ENCODE measurements around the gene TXNDC15.
"Not testable (repeated sequence)": the region's sequence is repeated elsewhere in the genome, so short reads cannot be mapped to it uniquely, and the experiment has no call there.

Gene TXNDC15

GRCh38 chr5:134873987-134874830, at the start of gene TXNDC15:
Gene TXNDC15 (plus strand): TSS chr5:134874371. CDS start chr5:134874428, 57 bp downstream.
- DNase-seq (ENCODE audit: low read depth) = peak; percentile 51

- DNase-seq (ENCODE audit: low read depth) = no peak
These were observed 49.5 kb upstream of the TXNDC15 start for GRCh38 chr5:134824681-134825080.

- DNase-seq (ENCODE audit: low read depth) = no peak
These were observed 49.0 kb upstream of the TXNDC15 start for GRCh38 chr5:134825212-134825611.

GRCh38 chr5:134833340-134834032, 40.7 kb upstream of the TXNDC15 start:
- DNase-seq (ENCODE audit: low read depth) = no peak

- DNase-seq (ENCODE audit: low read depth) = no peak
These were observed 38.5 kb upstream of the TXNDC15 start for GRCh38 chr5:134835623-134836022.

- DNase-seq (ENCODE audit: low read depth) = no peak
These were observed 36.5 kb upstream of the TXNDC15 start for GRCh38 chr5:134837530-134838181.

- not testable (repeated sequence) for DNase-seq (ENCODE audit: low read depth)
These were observed 35.8 kb upstream of the TXNDC15 start for GRCh38 chr5:134838361-134838760.

GRCh38 chr5:134840811-134841210, 33.4 kb upstream of the TXNDC15 start:
- no peak for DNase-seq (ENCODE audit: low read depth)

- DNase-seq (ENCODE audit: low read depth) = no peak
These were observed 29.9 kb upstream of the TXNDC15 start for GRCh38 chr5:134844252-134844651.

- DNase-seq (ENCODE audit: low read depth) = no peak
These were observed 28.8 kb upstream of the TXNDC15 start for GRCh38 chr5:134845335-134845851.

- DNase-seq (ENCODE audit: low read depth) = peak; percentile 81
These were observed 28.1 kb upstream of the TXNDC15 start, which contains the start of gene C5orf24 for GRCh38 chr5:134845852-134846640. Gene C5orf24 (plus strand): TSS chr5:134845968. CDS start chr5:134854901, 8,933 bp downstream.

GRCh38 chr5:134846641-134846960, 27.6 kb upstream of the TXNDC15 start:
- DNase-seq (ENCODE audit: low read depth) = no peak

GRCh38 chr5:134849434-134849933, 24.7 kb upstream of the TXNDC15 start:
- not testable (repeated sequence) for DNase-seq (ENCODE audit: low read depth)

- DNase-seq (ENCODE audit: low read depth) = no peak
These were observed 22.8 kb upstream of the TXNDC15 start for GRCh38 chr5:134851307-134851923.

- not testable (repeated sequence) for DNase-seq (ENCODE audit: low read depth)
These were observed 17.7 kb upstream of the TXNDC15 start for GRCh38 chr5:134856465-134856864.

- DNase-seq (ENCODE audit: low read depth) = no peak
These were observed 16.8 kb upstream of the TXNDC15 start for GRCh38 chr5:134857401-134857800.

- no peak for DNase-seq (ENCODE audit: low read depth)
These were observed 9.5 kb upstream of the TXNDC15 start for GRCh38 chr5:134864707-134865106.

- DNase-seq (ENCODE audit: low read depth) = no peak
These were observed 677 bp upstream of the TXNDC15 start for GRCh38 chr5:134873494-134873893.

GRCh38 chr5:134874831-134875655, 872 bp downstream of the TXNDC15 start:
- peak; percentile 19 for DNase-seq (ENCODE audit: low read depth)

GRCh38 chr5:134877159-134877558, 3.0 kb downstream of the TXNDC15 start:
- no peak for DNase-seq (ENCODE audit: low read depth)

Measured in stimulated activated CD8-positive, alpha-beta memory T cell treated with anti-CD3 and anti-CD28 coated beads, Interleukin-7, amount 100 ng/mL, for 24 hours (primary cell).